A549 (cell line): ENCODE results near the gene GRM7.

Experiments used
- CTCF ChIP-seq: fragments of >200 bp; sonication (Bioruptor Twin); formaldehyde crosslinking; IDR thresholded peaks from 3 replicates; pipeline ENCODE4 v1.5.1; 2016
- ELK1 ChIP-seq: fragments of 150-350 bp; IDR thresholded peaks from 2 replicates; pipeline ENCODE4 v1.6.1; 2014; ENCODE audit warnings: low read depth, mild to moderate bottlenecking, low read length
- FOSB ChIP-seq: fragments of 250-450 bp; sonication (Bioruptor Pico); IDR thresholded peaks from 2 replicates; pipeline ENCODE4 v1.5.0; 2020; ENCODE audit warnings: mild to moderate bottlenecking, moderate library complexity
- FOSL2 ChIP-seq, 2 experiments: fragments of 450-650 bp in 1 of 2; fragments of >200 bp in 1 of 2; sonication (Bioruptor Twin) in 1 of 2; formaldehyde crosslinking; IDR thresholded peaks; 2 replicates each; pipeline versions ENCODE4 v1.5.0 to v1.6.1; 2016 to 2020; ENCODE audit warnings: mild to moderate bottlenecking in 1 of 2, moderate library complexity in 1 of 2
- HDAC2 ChIP-seq: fragments of 200-600 bp; sonication (generic); IDR thresholded peaks from 2 replicates; pipeline ENCODE4 v1.6.1; 2016
- HOXA7 ChIP-seq: fragments of 250-450 bp; sonication (Bioruptor Pico); IDR thresholded peaks from 2 replicates; pipeline ENCODE4 v1.5.0; 2020; ENCODE audit warnings: mild to moderate bottlenecking, moderate library complexity
- JUN ChIP-seq, 2 experiments: fragments of >200 bp; sonication (Bioruptor Twin); formaldehyde crosslinking; IDR thresholded peaks; 2 replicates in 1 of 2; 3 replicates in 1 of 2; pipeline ENCODE4 v1.6.1; 2016 to 2017
- KDM1A ChIP-seq: fragments of 200-600 bp; sonication (generic); IDR thresholded peaks from 2 replicates; pipeline ENCODE4 v1.6.1; 2016; ENCODE audit warnings: low read depth, mild to moderate bottlenecking
- MAX ChIP-seq: IDR thresholded peaks from 2 replicates; pipeline ENCODE4 v1.6.1; 2012
- PHF8 ChIP-seq: fragments of 200-600 bp; sonication (generic); IDR thresholded peaks from 2 replicates; pipeline ENCODE4 v1.6.1; 2016; ENCODE audit warnings: low read depth, mild to moderate bottlenecking, antibody characterized with exemption, moderate library complexity, borderline replicate concordance
- POLR2A ChIP-seq: IDR thresholded peaks from 2 replicates; pipeline ENCODE4 v1.6.1; 2012; ENCODE audit warnings: mild to moderate bottlenecking, low read length
- TP53 ChIP-seq: fragments of 250-450 bp; sonication (Bioruptor Pico); IDR thresholded peaks from 2 replicates; pipeline ENCODE4 v1.5.0; 2021; ENCODE audit warnings: mild to moderate bottlenecking, moderate library complexity
- ZC3H11A ChIP-seq: fragments of 450-650 bp; IDR thresholded peaks from 2 replicates; pipeline ENCODE4 v1.6.1; 2014; ENCODE audit warnings: antibody characterized with exemption, mild to moderate bottlenecking
- TF ChIP-seq, protein P1 (sequence below): fragments of 250-450 bp; sonication (Bioruptor Pico); IDR thresholded peaks from 2 replicates; pipeline ENCODE4 v1.5.0; 2021; ENCODE audit warnings: mild to moderate bottlenecking, moderate library complexity, borderline replicate concordance

- TF ChIP-seq POLR2A = no peak
- TF ChIP-seq ELK1 = no peak
- TF ChIP-seq JUN (IDR thresholded peaks at IDR 0.05) = no peak
- no peak for TF ChIP-seq CTCF
- TF ChIP-seq, protein P1, sequence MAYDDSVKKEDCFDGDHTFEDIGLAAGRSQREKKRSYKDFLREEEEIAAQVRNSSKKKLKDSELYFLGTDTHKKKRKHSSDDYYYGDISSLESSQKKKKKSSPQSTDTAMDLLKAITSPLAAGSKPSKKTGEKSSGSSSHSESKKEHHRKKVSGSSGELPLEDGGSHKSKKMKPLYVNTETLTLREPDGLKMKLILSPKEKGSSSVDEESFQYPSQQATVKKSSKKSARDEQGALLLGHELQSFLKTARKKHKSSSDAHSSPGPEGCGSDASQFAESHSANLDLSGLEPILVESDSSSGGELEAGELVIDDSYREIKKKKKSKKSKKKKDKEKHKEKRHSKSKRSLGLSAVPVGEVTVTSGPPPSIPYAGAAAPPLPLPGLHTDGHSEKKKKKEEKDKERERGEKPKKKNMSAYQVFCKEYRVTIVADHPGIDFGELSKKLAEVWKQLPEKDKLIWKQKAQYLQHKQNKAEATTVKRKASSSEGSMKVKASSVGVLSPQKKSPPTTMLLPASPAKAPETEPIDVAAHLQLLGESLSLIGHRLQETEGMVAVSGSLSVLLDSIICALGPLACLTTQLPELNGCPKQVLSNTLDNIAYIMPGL (CRISPR knock-in tag) = no peak
- TF ChIP-seq MAX = no peak
- TF ChIP-seq KDM1A = no peak
- no peak for TF ChIP-seq HOXA7 (CRISPR knock-in tag)
- TF ChIP-seq HDAC2 = no peak
- no peak for TF ChIP-seq PHF8
- no peak for TF ChIP-seq FOSL2 (IDR thresholded peaks at IDR 0.05)
- no peak for TF ChIP-seq FOSL2 (CRISPR knock-in tag; IDR thresholded peaks at IDR 0.05)
- no peak for TF ChIP-seq ZC3H11A
- no peak for TF ChIP-seq FOSB (CRISPR knock-in tag)
- TF ChIP-seq TP53 (CRISPR knock-in tag) = no peak
Observed at GRCh38 chr3:7720649-7721297, 859.9 kb downstream of the GRM7 start.
